Adrenal gland (tissue), 12 donors: Measurements from ENCODE around the gene MAU2. TPM values are rescaled to one million over a fixed set of nuclear protein-coding genes. Genes with fewer than 3 reads are reported as not detected.

ENCODE experiments used
- DNase-seq, 7 donors: peaks; one replicate each; pipeline ENCODE4 v3.0.0-alpha.2; 2019 to 2020
- H3K27ac ChIP-seq, 5 donors: fragments of 200-600 bp; sonication (generic) in 4 of 5; 1 replicate in 3 of 5; 2 replicates in 2 of 5; pipeline versions ENCODE4 v1.5.1 to v1.8.0; 2016 to 2020; ENCODE audit warnings: mild to moderate bottlenecking in 1 of 5
- H3K27me3 ChIP-seq: fragments of 200-600 bp; 2 replicates; pipeline ENCODE4 v1.8.0; 2021
- H3K36me3 ChIP-seq, 2 donors: fragments of 200-600 bp; replicated peaks in 1 of 2; 1 replicate in 1 of 2; 2 replicates in 1 of 2; pipeline versions ENCODE4 v1.5.1 to v1.8.0; 2018 to 2022
- H3K4me1 ChIP-seq, 2 donors: fragments of 200-600 bp; replicated peaks in 1 of 2; 1 replicate in 1 of 2; 2 replicates in 1 of 2; pipeline versions ENCODE4 v1.5.1 to v1.8.0; 2018 to 2021
- H3K4me3 ChIP-seq, 4 donors: fragments of 200-600 bp; sonication (generic) in 3 of 4; one replicate each; pipeline ENCODE4 v1.5.1; 2016 to 2018
- H3K9me3 ChIP-seq, 3 donors: fragments of 200-600 bp; sonication (generic) in 1 of 3; replicated peaks in 1 of 3; 1 replicate in 2 of 3; 2 replicates in 1 of 3; pipeline versions ENCODE4 v1.5.1 to v1.8.0; 2016 to 2021
- CTCF ChIP-seq, 6 experiments: fragments of 450-650 bp in 4 of 6; fragments of 200-600 bp in 2 of 6; sonication (generic) in 1 of 6; IDR thresholded peaks; 1 replicate in 5 of 6; 2 replicates in 1 of 6; pipeline versions ENCODE4 v1.5.1 to v1.8.0; 2016 to 2021; ENCODE audit warnings: antibody characterized with exemption in 6 of 6, mild to moderate bottlenecking in 2 of 6, moderate library complexity in 1 of 6
- POLR2A ChIP-seq, 2 donors: fragments of 450-650 bp; IDR thresholded peaks; one replicate each; pipeline ENCODE4 v1.6.1; 2017; ENCODE audit warnings: antibody characterized with exemption in 2 of 2, mild to moderate bottlenecking in 2 of 2, moderate library complexity in 1 of 2
- WGBS, 4 donors: extraction: QIAGEN DNeasy Blood & Tissue Kit in 2 of 4; methylation state at CpG; one replicate each; pipeline versions ENCODE4 v1.1.5 to v1.1.7; 2013 to 2017; 5-methylcytosine and 5-hydroxymethylcytosine counted together
- intact Hi-C, 2 donors: fragments of 100-400 bp; cut with DNase I; formaldehyde crosslinking; loops; one replicate each; pipeline versions ENCODE4 v1.14.1 to v1.15.0; 2022 to 2023
- polyA plus RNA-seq, 3 donors: library from polyadenylated mRNA; stranded (reverse); fragments of 200-250 nt in 2 of 3; fragments of 350-450 nt in 1 of 3; fragmentation: Illumina TruSeq in 1 of 3; extraction: RNeasy Lipid Tissue Mini Kit (QIAGEN cat#74804) in 1 of 3; gene quantifications; one replicate each; pipeline ENCODE4 v1.2.3, GENCODE V29; 2013 to 2014
- total RNA-seq, 9 donors: library from RNA; depleted of rRNA in 4 of 9; stranded (reverse); fragments of >200 nt in 4 of 9; fragments of 120-200 nt in 1 of 9; fragmentation: NEBNext Ultra II Directional in 1 of 9; extraction: Animal tissue kit (Norgen Biotek cat#: 25700) in 1 of 9; gene quantifications; one replicate each; pipeline versions ENCODE4 v1.1.0 to v1.2.4, GENCODE V29; 2013 to 2023
- donor health status: healthy with polysubstance abuse.
- donor health status: Bipolar disorder and iron deficiency.
- donor health status: DM: yes; HTN: yes; CAD: no.
- donor health status: DM: no; HTN: no; CAD: no.
- donor health status: DM: no; HTN: no; CAD: no.
- donor health status: DM: yes; HTN: yes; CAD: no.

The MAU2 gene
- total and polyA plus RNA-seq, 12 donors: 14.9 to 64.8 (median 40.8) TPM

GRCh38 chr19:19402656-19403372, 82.2 kb downstream of the MAU2 start:
- H3K27ac ChIP-seq: peak overlapping the region in 3 of 5 donors; percentile 43 to 88 (median 61)
- TF ChIP-seq CTCF (IDR thresholded peaks at IDR 0.05) (no peak), POLR2A (IDR thresholded peaks at IDR 0.05) (no peak)
- no peak for DNase-seq
- no peaks in the 10 kb centered on the region for H3K27me3 ChIP-seq
- H3K9me3 ChIP-seq: no peaks in the 10 kb centered on the region
- H3K36me3 ChIP-seq: no peaks in the 10 kb centered on the region
- H3K4me3 ChIP-seq: no peak overlapping the region
- H3K4me1 ChIP-seq: peaks cover 38 to 49% of the 10 kb centered on the region in 2 donors
- intact Hi-C loops: no loop called here
- WGBS, 4 donors: 90 to 91% (median 91%) methylated on average over 11 of the region's 11 CpGs

- DNase-seq: peak in 5 of 7 donors; percentile 43 to 65 (median 58)
- Histone ChIP-seq H3K36me3 (no peaks in the 10 kb centered on the region), H3K4me3 (no peak overlapping the region), H3K27ac (peak overlapping the region; percentile 14 to 88 (median 43)), H3K27me3 (no peaks in the 10 kb centered on the region), H3K4me1 (peaks cover 38 to 55% of the 10 kb centered on the region in 2 donors), H3K9me3 (no peaks in the 10 kb centered on the region)
- 48 to 63% (median 60%) methylated on average over 5 of the region's 5 CpGs for WGBS, 4 donors
- intact Hi-C loops: no loop called here
- TF ChIP-seq POLR2A (IDR thresholded peaks at IDR 0.05) (no peak), CTCF (IDR thresholded peaks at IDR 0.05) (no peak)
These were observed 82.8 kb downstream of the MAU2 start for GRCh38 chr19:19403373-19403901.

- Histone ChIP-seq H3K27me3 (no peaks in the 10 kb centered on the region), H3K36me3 (no peaks in the 10 kb centered on the region), H3K4me3 (peak within 1 kb of the TSS; percentile 52 to 91 (median 86)), H3K27ac (peak within 1 kb of the TSS; percentile 63 to 94 (median 86)), H3K9me3 (no peaks in the 10 kb centered on the region), H3K4me1 (peaks cover 38 to 55% of the 10 kb centered on the region in 2 donors)
- DNase-seq: peak; percentile 94 to 97 (median 95)
- intact Hi-C loops: loop anchor here in 1 of 2 donors (5.0 kb wide), 1 partner anchor 82 kb away; no protein-coding TSS in a partner anchor
- 2 to 25% (median 7%) methylated on average over 4 to 90 of the region's 90 CpGs for WGBS, 4 donors
- TF ChIP-seq POLR2A (IDR thresholded peaks at IDR 0.05) (peak in 1 of 2 donors; percentile 51), CTCF (IDR thresholded peaks at IDR 0.05) (peak in 3 of 6 experiments; percentile 29 to 43 (median 38))
These were observed 84.5 kb downstream of the MAU2 start, which contains the start of gene GATAD2A for GRCh38 chr19:19404879-19405860. TSS of gene GATAD2A (plus strand) at chr19:19405675. CDS start at chr19:19465346, 59,671 bp downstream.
